ENCODE data around the gene PAH. TPM values are rescaled to one million over a fixed set of nuclear protein-coding genes. Genes with fewer than 3 reads are reported as not detected.

The PAH gene
- total and polyA plus RNA-seq, 8 donors: 5.9 to 89.3 (median 16.3) TPM

DNA sequence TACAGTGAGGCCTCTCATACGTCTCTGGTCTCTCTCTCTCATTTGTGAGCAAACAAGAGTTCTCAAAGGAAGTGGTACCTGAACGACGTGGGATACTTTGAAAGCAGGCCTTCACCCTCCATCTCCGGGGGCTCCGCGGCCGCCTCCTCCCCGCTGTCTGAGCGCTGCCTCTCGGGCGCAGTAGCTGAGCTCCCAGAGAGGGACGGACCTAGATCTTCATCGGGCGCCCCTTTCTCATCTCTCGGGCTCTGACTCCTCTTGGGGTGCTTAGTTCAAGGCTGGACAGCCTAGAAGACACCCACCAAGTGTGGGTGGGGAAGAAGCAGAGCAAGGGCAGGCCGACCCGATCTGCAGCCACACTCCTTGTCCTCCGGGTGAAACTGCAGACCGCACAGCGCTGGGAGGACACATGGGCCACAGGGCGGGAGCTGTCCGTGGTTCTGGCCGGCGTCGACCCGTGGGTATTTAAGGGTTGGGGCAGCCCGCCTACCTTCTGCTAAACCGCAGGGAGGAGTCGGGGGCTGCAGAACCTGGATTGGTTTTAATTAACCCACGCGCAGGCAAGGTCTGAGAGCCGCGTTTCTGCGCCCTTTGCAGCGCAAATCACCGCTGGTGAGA lies 92.7 kb downstream of the PAH start:
- Histone ChIP-seq H3K27ac (no peak overlapping the region), H3K27me3 (peaks cover 0 to 4% (median 0%) of the 10 kb centered on the region in 4 donors), H3K9me3 (no peaks in the 10 kb centered on the region), H3K4me1 (no peaks in the 10 kb centered on the region), H3K36me3 (no peaks in the 10 kb centered on the region), H3K4me3 (no peak overlapping the region)
- FAIRE-seq (no peak), DNase-seq (peak in 5 of 6 donors; percentile 16 to 69 (median 37)), ATAC-seq (peak; percentile 56 to 90 (median 74))
- TF ChIP-seq, protein P1, sequence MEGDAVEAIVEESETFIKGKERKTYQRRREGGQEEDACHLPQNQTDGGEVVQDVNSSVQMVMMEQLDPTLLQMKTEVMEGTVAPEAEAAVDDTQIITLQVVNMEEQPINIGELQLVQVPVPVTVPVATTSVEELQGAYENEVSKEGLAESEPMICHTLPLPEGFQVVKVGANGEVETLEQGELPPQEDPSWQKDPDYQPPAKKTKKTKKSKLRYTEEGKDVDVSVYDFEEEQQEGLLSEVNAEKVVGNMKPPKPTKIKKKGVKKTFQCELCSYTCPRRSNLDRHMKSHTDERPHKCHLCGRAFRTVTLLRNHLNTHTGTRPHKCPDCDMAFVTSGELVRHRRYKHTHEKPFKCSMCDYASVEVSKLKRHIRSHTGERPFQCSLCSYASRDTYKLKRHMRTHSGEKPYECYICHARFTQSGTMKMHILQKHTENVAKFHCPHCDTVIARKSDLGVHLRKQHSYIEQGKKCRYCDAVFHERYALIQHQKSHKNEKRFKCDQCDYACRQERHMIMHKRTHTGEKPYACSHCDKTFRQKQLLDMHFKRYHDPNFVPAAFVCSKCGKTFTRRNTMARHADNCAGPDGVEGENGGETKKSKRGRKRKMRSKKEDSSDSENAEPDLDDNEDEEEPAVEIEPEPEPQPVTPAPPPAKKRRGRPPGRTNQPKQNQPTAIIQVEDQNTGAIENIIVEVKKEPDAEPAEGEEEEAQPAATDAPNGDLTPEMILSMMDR (IDR thresholded peaks at IDR 0.05): no peak
- WGBS, 2 donors: 3 to 4% methylated on average over 36 of the region's 36 CpGs
- intact Hi-C loops (cut with DNase I): no loop called here

DNA sequence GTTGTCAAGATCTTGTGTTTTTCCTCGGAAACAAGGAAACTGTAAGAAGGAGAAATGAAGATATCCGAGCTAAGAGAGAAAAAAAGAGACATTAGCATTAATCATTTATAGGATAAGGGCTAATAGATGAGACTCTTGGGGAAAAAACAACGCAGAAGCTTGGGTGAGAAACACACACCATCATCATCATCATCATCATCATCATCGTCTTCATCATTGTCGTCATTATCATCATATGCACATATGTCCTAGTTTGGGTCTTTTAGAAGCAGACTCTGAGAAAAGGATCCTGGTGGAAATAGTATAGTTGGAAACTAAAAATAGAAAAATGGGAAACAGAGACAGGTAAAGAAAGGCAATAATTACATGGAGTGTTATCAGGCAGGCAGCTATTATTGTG lies 95.9 kb downstream of the PAH start:
- WGBS, 2 donors: 48 to 54% methylated on average over 5 of the region's 5 CpGs
- Histone ChIP-seq H3K4me3 (no peak overlapping the region), H3K9me3 (no peaks in the 10 kb centered on the region), H3K27ac (no peak overlapping the region), H3K4me1 (no peaks in the 10 kb centered on the region), H3K36me3 (no peaks in the 10 kb centered on the region), H3K27me3 (peaks cover 0 to 4% (median 0%) of the 10 kb centered on the region in 4 donors)
- intact Hi-C loops (cut with DNase I): no loop called here
- ATAC-seq (no peak), DNase-seq (no peak), FAIRE-seq (no peak)
- TF ChIP-seq, protein P1 (IDR thresholded peaks at IDR 0.05): no peak

DNA sequence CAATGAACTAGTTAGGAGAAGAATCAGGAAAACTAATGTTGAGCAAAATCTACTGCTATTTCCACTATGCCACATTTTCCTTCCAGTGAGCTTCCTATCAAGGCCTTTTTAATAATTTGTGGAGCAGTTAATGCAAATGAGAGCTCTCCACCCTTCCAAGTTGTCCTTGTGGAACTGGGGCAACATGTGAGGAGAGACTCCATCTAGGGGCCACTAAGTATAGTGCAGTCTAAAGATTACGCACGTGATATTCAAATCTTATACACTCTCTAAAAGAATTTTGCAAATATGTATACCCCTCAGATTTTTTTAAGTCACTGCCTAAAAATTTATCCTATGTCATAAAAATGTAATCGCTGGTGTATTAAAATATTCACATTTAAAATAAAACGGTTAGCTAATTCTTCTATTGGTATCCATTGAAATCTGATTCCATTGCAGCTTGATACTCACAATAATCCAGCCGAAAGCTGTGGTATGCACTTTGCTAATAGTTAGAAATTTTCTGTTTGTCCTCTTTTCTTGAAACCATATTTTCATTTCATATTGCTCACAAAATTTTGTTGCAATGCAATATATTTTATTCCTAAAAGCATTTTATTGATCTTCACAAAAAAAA lies 100.1 kb downstream of the PAH start:
- ATAC-seq (peak; percentile 50 to 82 (median 80)), DNase-seq (no peak), FAIRE-seq (no peak)
- Histone ChIP-seq H3K9me3 (no peaks in the 10 kb centered on the region), H3K4me3 (no peak overlapping the region), H3K27me3 (no peaks in the 10 kb centered on the region), H3K27ac (no peak overlapping the region), H3K4me1 (no peaks in the 10 kb centered on the region), H3K36me3 (no peaks in the 10 kb centered on the region)
- intact Hi-C loops (cut with DNase I): no loop called here
- TF ChIP-seq, protein P1 (IDR thresholded peaks at IDR 0.05): peak; percentile 27 to 59 (median 40)
- 5 to 14% methylated on average over 5 of the region's 5 CpGs for WGBS, 2 donors

DNA sequence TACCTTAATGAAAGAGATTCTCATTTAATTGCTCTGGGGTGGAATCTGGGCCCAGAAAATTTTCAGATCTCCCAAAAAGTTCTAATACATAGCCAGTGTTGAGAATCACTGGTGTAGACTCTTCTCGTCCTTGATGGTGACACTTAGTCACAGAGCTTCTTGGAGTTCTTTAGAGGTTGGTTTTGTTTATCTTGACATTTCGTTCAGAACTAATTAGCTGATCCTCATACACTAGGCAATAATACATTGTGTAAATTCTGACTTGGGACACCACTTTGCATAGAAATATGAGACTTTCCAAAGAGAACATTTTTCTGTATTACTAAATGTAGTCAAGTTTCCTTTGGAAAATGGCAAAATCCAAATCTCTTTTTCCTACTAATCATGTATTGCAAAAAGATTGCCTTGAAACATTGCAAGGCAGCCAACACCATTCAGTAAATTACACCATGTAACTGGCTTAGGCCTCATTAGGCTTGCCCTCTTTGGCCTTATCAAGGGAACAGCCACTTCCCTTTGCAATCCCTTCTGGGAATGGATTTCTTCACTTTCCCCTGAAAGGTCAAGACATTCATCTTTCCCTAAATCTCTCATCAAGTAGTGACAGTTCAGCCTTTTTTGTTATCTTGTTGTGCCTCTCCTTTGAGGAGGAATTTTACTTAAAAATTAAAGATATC lies 102.2 kb downstream of the PAH start:
- Histone ChIP-seq H3K36me3 (no peaks in the 10 kb centered on the region), H3K4me3 (no peak overlapping the region), H3K27me3 (no peaks in the 10 kb centered on the region), H3K4me1 (no peaks in the 10 kb centered on the region), H3K27ac (no peak overlapping the region), H3K9me3 (no peaks in the 10 kb centered on the region)
- 70 to 71% methylated on average over 2 of the region's 2 CpGs for WGBS, 2 donors
- intact Hi-C loops (cut with DNase I): no loop called here
- ATAC-seq: peak in 2 of 4 donors; percentile 28 to 63
- TF ChIP-seq, protein P1 (IDR thresholded peaks at IDR 0.05): no peak
- DNase-seq: no peak
- FAIRE-seq: no peak

Measured in pancreas (tissue), 10 donors.